ENCODE data around the gene STOML1. TPM values are rescaled to one million over a fixed set of nuclear protein-coding genes. Genes with fewer than 3 reads are reported as not detected.

STOML1 gene
- total and polyA plus RNA-seq, 2 experiments from 2014 or later: 2.3 to 2.4 TPM

DNA sequence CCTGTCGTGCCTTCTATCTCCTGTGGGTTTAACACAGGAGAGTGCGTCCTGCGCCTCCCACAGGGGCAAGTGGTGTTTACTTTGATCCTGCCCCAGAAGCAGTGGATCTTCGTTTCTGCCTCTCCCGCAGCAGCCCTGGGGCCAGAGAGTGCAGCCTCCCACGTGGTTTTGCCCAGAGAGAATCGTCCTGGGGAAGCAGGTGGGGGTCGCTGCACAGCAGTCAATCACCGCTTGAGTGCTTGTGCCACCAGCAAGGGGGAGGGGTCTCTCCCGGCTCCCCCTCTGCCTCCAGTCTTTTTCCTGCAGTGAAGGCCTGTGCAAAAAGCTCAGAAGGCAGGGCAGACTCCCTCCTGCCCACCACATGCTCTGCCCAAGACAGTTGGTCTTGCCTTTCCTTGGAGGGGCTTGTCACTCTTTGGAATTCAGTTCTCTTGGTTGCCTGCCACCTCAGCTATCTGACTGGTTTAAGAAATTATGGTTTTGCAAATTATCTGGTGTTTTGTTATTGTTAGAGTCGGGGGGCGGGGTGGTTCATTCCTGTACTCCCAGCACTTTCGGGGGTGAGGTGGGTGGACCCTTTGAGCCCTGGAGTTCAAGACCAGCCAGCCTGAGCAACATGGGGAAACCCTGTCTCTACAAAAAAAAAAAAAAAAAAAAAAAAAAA lies 26.9 kb downstream of the STOML1 start:
- Mint-ChIP-seq H3K27ac (peak overlapping the region; percentile 89), H3K27me3 (ENCODE audit: insufficient read depth, low read depth, poor library complexity) (peaks cover 3% of the 10 kb centered on the region), H3K4me1 (peaks cover 37% of the 10 kb centered on the region), H3K9me3 (no peaks in the 10 kb centered on the region), H3K4me3 (peak overlapping the region; percentile 34), H3K36me3 (ENCODE audit: low read depth) (no peaks in the 10 kb centered on the region)
- peak overlapping the region; percentile 86; the same call in 1 of the 2 replicates for H2AFZ ChIP-seq
- H3K27ac ChIP-seq (ENCODE audit: low read depth): no peak overlapping the region
- DNase-seq (ENCODE audit: low spot score): peak; percentile 44
- H3K4me3 ChIP-seq: peak overlapping the region; percentile 35; the same call in 1 of the 2 replicates
- H4K20me1 ChIP-seq (replicated peaks; ENCODE audit: insufficient read depth): no peaks in the 10 kb centered on the region
- H3K4me2 ChIP-seq: peak overlapping the region; percentile 69; the same call in 1 of the 2 replicates
- H3K4me1 ChIP-seq (ENCODE audit: insufficient read depth): peaks cover 30% of the 10 kb centered on the region
- no peaks in the 10 kb centered on the region for H3K79me2 ChIP-seq (replicated peaks; ENCODE audit: insufficient read depth)
- no peaks in the 10 kb centered on the region for H3K36me3 ChIP-seq (ENCODE audit: insufficient read depth)
- no peaks in the 10 kb centered on the region for H3F3A ChIP-seq (replicated peaks; ENCODE audit: low read depth)
- no peaks in the 10 kb centered on the region for H3K9me2 ChIP-seq (ENCODE audit: insufficient read depth)
- TF ChIP-seq, protein P1, sequence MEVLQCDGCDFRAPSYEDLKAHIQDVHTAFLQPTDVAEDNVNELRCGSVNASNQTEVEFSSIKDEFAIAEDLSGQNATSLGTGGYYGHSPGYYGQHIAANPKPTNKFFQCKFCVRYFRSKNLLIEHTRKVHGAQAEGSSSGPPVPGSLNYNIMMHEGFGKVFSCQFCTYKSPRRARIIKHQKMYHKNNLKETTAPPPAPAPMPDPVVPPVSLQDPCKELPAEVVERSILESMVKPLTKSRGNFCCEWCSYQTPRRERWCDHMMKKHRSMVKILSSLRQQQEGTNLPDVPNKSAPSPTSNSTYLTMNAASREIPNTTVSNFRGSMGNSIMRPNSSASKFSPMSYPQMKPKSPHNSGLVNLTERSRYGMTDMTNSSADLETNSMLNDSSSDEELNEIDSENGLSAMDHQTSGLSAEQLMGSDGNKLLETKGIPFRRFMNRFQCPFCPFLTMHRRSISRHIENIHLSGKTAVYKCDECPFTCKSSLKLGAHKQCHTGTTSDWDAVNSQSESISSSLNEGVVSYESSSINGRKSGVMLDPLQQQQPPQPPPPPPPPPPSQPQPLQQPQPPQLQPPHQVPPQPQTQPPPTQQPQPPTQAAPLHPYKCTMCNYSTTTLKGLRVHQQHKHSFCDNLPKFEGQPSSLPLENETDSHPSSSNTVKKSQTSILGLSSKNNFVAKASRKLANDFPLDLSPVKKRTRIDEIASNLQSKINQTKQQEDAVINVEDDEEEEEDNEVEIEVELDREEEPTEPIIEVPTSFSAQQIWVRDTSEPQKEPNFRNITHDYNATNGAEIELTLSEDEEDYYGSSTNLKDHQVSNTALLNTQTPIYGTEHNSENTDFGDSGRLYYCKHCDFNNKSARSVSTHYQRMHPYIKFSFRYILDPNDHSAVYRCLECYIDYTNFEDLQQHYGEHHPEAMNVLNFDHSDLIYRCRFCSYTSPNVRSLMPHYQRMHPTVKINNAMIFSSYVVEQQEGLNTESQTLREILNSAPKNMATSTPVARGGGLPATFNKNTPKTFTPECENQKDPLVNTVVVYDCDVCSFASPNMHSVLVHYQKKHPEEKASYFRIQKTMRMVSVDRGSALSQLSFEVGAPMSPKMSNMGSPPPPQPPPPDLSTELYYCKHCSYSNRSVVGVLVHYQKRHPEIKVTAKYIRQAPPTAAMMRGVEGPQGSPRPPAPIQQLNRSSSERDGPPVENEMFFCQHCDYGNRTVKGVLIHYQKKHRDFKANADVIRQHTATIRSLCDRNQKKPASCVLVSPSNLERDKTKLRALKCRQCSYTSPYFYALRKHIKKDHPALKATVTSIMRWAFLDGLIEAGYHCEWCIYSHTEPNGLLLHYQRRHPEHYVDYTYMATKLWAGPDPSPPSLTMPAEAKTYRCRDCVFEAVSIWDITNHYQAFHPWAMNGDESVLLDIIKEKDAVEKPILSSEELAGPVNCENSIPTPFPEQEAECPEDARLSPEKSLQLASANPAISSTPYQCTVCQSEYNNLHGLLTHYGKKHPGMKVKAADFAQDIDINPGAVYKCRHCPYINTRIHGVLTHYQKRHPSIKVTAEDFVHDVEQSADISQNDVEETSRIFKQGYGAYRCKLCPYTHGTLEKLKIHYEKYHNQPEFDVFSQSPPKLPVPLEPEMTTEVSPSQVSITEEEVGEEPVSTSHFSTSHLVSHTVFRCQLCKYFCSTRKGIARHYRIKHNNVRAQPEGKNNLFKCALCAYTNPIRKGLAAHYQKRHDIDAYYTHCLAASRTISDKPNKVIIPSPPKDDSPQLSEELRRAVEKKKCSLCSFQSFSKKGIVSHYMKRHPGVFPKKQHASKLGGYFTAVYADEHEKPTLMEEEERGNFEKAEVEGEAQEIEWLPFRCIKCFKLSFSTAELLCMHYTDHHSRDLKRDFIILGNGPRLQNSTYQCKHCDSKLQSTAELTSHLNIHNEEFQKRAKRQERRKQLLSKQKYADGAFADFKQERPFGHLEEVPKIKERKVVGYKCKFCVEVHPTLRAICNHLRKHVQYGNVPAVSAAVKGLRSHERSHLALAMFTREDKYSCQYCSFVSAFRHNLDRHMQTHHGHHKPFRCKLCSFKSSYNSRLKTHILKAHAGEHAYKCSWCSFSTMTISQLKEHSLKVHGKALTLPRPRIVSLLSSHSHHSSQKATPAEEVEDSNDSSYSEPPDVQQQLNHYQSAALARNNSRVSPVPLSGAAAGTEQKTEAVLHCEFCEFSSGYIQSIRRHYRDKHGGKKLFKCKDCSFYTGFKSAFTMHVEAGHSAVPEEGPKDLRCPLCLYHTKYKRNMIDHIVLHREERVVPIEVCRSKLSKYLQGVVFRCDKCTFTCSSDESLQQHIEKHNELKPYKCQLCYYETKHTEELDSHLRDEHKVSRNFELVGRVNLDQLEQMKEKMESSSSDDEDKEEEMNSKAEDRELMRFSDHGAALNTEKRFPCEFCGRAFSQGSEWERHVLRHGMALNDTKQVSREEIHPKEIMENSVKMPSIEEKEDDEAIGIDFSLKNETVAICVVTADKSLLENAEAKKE (CRISPR knock-in tag; IDR thresholded peaks at IDR 0.05): no peak
- ATAC-seq: peak; percentile 71
- H3K27me3 ChIP-seq (ENCODE audit: insufficient read depth): no peaks in the 10 kb centered on the region

DNA sequence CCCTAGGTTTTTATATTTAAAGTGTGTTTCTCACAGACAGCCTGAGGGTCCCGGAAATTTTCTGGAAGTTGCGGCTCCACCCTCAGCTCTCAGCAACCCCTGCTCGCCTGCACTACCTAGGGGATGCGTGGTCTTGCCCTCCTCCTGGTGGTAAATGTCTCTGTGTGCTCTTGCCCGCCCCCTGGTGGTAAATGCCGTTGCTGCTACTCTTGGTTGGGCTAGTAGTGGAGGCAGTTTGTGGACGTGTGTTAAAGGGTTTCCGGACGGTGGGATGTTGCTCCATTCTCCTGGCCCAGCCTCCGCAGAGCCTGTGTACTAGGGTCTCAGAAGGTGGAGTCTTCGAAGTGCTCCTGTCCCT lies 27.4 kb downstream of the STOML1 start:
- Mint-ChIP-seq H3K27ac (peak overlapping the region; percentile 65; the same call in 1 of the 2 replicates), H3K4me1 (peaks cover 36% of the 10 kb centered on the region), H3K36me3 (ENCODE audit: low read depth) (no peaks in the 10 kb centered on the region), H3K27me3 (ENCODE audit: insufficient read depth, low read depth, poor library complexity) (peaks cover 4% of the 10 kb centered on the region), H3K9me3 (no peaks in the 10 kb centered on the region), H3K4me3 (peak overlapping the region; percentile 34)
- Histone ChIP-seq H3K27me3 (ENCODE audit: insufficient read depth) (no peaks in the 10 kb centered on the region), H2AFZ (peak overlapping the region; percentile 86; the same call in 1 of the 2 replicates), H3K4me1 (ENCODE audit: insufficient read depth) (peaks cover 30% of the 10 kb centered on the region), H3K27ac (ENCODE audit: low read depth) (no peak overlapping the region), H3F3A (replicated peaks; ENCODE audit: low read depth) (no peaks in the 10 kb centered on the region), H4K20me1 (replicated peaks; ENCODE audit: insufficient read depth) (no peaks in the 10 kb centered on the region), H3K4me3 (peak overlapping the region; percentile 35; the same call in 1 of the 2 replicates), H3K79me2 (replicated peaks; ENCODE audit: insufficient read depth) (no peaks in the 10 kb centered on the region), H3K4me2 (peak overlapping the region; percentile 69; the same call in 1 of the 2 replicates), H3K36me3 (ENCODE audit: insufficient read depth) (no peaks in the 10 kb centered on the region), H3K9me2 (ENCODE audit: insufficient read depth) (no peaks in the 10 kb centered on the region)
- ATAC-seq (peak; percentile 95), DNase-seq (ENCODE audit: low spot score) (peak; percentile 95)
- TF ChIP-seq ZNF114 (CRISPR knock-in tag; IDR thresholded peaks at IDR 0.05): no peak
- TF ChIP-seq, protein P2, sequence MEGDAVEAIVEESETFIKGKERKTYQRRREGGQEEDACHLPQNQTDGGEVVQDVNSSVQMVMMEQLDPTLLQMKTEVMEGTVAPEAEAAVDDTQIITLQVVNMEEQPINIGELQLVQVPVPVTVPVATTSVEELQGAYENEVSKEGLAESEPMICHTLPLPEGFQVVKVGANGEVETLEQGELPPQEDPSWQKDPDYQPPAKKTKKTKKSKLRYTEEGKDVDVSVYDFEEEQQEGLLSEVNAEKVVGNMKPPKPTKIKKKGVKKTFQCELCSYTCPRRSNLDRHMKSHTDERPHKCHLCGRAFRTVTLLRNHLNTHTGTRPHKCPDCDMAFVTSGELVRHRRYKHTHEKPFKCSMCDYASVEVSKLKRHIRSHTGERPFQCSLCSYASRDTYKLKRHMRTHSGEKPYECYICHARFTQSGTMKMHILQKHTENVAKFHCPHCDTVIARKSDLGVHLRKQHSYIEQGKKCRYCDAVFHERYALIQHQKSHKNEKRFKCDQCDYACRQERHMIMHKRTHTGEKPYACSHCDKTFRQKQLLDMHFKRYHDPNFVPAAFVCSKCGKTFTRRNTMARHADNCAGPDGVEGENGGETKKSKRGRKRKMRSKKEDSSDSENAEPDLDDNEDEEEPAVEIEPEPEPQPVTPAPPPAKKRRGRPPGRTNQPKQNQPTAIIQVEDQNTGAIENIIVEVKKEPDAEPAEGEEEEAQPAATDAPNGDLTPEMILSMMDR (conservative IDR thresholded peaks at IDR 0.05; ENCODE audit: low read depth in 2 of 2): peak; percentile 97 to 99
- no peak for TF ChIP-seq ZNF331 (CRISPR knock-in tag; IDR thresholded peaks at IDR 0.05; ENCODE audit: low read depth)
- TF ChIP-seq CREB1 (CRISPR knock-in tag; IDR thresholded peaks at IDR 0.05; ENCODE audit: low read depth): peak; percentile 16; the same call in 1 of the 2 replicates
